ENCODE data around the gene FOXP1.

DNA sequence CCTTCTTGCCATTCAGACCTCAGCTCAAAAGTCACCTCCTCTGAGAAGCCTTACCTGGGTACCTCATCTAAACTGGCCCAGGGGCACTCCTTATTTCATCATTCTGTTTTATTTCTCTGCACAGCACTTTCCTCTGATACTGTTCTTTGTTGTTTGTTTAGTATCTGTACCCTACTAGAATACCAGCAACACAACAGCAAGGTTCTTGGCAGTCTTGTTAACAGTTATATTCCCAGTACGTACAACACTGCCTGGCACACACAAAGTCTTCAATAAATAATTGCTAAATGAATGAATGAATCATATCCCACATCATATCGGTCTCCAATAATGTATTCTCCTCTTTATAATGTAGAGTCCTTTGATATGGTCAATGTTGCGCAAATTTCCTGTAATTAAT is 188.1 kb downstream of the FOXP1 start:
- TF ChIP-seq, protein P1, sequence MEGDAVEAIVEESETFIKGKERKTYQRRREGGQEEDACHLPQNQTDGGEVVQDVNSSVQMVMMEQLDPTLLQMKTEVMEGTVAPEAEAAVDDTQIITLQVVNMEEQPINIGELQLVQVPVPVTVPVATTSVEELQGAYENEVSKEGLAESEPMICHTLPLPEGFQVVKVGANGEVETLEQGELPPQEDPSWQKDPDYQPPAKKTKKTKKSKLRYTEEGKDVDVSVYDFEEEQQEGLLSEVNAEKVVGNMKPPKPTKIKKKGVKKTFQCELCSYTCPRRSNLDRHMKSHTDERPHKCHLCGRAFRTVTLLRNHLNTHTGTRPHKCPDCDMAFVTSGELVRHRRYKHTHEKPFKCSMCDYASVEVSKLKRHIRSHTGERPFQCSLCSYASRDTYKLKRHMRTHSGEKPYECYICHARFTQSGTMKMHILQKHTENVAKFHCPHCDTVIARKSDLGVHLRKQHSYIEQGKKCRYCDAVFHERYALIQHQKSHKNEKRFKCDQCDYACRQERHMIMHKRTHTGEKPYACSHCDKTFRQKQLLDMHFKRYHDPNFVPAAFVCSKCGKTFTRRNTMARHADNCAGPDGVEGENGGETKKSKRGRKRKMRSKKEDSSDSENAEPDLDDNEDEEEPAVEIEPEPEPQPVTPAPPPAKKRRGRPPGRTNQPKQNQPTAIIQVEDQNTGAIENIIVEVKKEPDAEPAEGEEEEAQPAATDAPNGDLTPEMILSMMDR (IDR thresholded peaks at IDR 0.05; ENCODE audit: low read depth, low read length) = no peak
- TF ChIP-seq EZH2phosphoT487 (IDR thresholded peaks at IDR 0.05; ENCODE audit: low read depth) = no peak

Data from OCI-LY3 (cell line).